OCI-LY1 (cell line): ENCODE results near the gene GABRB3.

Experiments used
- CTCF ChIP-seq: fragments of 200-600 bp; sonication (generic), shearing (Covaris generic); IDR thresholded peaks from 2 replicates; pipeline ENCODE4 v1.5.1; 2017; ENCODE audit warnings: mild to moderate bottlenecking, antibody characterized with exemption, low read length, moderate library complexity, mixed read lengths
- EZH2 ChIP-seq: fragments of 200-600 bp; sonication (generic), shearing (Covaris generic); IDR thresholded peaks from 2 replicates; pipeline ENCODE4 v1.8.0; 2017; ENCODE audit warnings: borderline replicate concordance, mixed run types, mild to moderate bottlenecking, antibody characterized with exemption, low read length, moderate library complexity, mixed read lengths

GRCh38 chr15:26550880-26551279 is 222.0 kb downstream of the GABRB3 start:
- TF ChIP-seq CTCF (no peak), EZH2 (no peak)
